ENCODE data around the gene FRMPD3. TPM values are rescaled to one million over a fixed set of nuclear protein-coding genes. Genes with fewer than 3 reads are reported as not detected.

Gene FRMPD3
- total and polyA plus RNA-seq, 2 experiments from 2014 or later: 0.11 to 1.4 TPM

DNA sequence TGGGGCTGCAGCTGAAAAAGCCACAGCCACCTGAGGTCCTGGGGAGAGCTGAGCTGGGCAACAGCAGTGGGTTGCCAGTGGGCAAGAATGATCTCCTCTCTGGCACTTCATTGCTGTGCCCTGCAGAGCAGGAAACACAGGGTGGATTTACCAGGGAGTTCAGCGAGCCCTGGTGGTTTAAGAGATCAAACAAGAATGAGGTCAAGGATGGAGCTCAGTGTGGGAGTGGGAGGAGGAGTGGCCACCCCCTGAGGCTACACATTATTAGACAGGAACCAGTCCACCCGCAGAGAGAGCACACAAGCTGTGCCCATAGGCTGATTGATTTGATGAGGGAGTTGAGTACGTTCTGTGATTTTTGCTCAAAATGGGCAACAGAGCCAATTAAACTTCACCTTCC, 47.3 kb downstream of the FRMPD3 start (continued):
- TF ChIP-seq, protein P1, sequence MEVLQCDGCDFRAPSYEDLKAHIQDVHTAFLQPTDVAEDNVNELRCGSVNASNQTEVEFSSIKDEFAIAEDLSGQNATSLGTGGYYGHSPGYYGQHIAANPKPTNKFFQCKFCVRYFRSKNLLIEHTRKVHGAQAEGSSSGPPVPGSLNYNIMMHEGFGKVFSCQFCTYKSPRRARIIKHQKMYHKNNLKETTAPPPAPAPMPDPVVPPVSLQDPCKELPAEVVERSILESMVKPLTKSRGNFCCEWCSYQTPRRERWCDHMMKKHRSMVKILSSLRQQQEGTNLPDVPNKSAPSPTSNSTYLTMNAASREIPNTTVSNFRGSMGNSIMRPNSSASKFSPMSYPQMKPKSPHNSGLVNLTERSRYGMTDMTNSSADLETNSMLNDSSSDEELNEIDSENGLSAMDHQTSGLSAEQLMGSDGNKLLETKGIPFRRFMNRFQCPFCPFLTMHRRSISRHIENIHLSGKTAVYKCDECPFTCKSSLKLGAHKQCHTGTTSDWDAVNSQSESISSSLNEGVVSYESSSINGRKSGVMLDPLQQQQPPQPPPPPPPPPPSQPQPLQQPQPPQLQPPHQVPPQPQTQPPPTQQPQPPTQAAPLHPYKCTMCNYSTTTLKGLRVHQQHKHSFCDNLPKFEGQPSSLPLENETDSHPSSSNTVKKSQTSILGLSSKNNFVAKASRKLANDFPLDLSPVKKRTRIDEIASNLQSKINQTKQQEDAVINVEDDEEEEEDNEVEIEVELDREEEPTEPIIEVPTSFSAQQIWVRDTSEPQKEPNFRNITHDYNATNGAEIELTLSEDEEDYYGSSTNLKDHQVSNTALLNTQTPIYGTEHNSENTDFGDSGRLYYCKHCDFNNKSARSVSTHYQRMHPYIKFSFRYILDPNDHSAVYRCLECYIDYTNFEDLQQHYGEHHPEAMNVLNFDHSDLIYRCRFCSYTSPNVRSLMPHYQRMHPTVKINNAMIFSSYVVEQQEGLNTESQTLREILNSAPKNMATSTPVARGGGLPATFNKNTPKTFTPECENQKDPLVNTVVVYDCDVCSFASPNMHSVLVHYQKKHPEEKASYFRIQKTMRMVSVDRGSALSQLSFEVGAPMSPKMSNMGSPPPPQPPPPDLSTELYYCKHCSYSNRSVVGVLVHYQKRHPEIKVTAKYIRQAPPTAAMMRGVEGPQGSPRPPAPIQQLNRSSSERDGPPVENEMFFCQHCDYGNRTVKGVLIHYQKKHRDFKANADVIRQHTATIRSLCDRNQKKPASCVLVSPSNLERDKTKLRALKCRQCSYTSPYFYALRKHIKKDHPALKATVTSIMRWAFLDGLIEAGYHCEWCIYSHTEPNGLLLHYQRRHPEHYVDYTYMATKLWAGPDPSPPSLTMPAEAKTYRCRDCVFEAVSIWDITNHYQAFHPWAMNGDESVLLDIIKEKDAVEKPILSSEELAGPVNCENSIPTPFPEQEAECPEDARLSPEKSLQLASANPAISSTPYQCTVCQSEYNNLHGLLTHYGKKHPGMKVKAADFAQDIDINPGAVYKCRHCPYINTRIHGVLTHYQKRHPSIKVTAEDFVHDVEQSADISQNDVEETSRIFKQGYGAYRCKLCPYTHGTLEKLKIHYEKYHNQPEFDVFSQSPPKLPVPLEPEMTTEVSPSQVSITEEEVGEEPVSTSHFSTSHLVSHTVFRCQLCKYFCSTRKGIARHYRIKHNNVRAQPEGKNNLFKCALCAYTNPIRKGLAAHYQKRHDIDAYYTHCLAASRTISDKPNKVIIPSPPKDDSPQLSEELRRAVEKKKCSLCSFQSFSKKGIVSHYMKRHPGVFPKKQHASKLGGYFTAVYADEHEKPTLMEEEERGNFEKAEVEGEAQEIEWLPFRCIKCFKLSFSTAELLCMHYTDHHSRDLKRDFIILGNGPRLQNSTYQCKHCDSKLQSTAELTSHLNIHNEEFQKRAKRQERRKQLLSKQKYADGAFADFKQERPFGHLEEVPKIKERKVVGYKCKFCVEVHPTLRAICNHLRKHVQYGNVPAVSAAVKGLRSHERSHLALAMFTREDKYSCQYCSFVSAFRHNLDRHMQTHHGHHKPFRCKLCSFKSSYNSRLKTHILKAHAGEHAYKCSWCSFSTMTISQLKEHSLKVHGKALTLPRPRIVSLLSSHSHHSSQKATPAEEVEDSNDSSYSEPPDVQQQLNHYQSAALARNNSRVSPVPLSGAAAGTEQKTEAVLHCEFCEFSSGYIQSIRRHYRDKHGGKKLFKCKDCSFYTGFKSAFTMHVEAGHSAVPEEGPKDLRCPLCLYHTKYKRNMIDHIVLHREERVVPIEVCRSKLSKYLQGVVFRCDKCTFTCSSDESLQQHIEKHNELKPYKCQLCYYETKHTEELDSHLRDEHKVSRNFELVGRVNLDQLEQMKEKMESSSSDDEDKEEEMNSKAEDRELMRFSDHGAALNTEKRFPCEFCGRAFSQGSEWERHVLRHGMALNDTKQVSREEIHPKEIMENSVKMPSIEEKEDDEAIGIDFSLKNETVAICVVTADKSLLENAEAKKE (CRISPR knock-in tag; IDR thresholded peaks at IDR 0.05): no peak
- TF ChIP-seq ZNF331 (CRISPR knock-in tag; IDR thresholded peaks at IDR 0.05; ENCODE audit: low read depth): no peak
- TF ChIP-seq, protein P2, sequence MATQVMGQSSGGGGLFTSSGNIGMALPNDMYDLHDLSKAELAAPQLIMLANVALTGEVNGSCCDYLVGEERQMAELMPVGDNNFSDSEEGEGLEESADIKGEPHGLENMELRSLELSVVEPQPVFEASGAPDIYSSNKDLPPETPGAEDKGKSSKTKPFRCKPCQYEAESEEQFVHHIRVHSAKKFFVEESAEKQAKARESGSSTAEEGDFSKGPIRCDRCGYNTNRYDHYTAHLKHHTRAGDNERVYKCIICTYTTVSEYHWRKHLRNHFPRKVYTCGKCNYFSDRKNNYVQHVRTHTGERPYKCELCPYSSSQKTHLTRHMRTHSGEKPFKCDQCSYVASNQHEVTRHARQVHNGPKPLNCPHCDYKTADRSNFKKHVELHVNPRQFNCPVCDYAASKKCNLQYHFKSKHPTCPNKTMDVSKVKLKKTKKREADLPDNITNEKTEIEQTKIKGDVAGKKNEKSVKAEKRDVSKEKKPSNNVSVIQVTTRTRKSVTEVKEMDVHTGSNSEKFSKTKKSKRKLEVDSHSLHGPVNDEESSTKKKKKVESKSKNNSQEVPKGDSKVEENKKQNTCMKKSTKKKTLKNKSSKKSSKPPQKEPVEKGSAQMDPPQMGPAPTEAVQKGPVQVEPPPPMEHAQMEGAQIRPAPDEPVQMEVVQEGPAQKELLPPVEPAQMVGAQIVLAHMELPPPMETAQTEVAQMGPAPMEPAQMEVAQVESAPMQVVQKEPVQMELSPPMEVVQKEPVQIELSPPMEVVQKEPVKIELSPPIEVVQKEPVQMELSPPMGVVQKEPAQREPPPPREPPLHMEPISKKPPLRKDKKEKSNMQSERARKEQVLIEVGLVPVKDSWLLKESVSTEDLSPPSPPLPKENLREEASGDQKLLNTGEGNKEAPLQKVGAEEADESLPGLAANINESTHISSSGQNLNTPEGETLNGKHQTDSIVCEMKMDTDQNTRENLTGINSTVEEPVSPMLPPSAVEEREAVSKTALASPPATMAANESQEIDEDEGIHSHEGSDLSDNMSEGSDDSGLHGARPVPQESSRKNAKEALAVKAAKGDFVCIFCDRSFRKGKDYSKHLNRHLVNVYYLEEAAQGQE (IDR thresholded peaks at IDR 0.05; ENCODE audit: unreplicated experiment): no peak
- no peak for TF ChIP-seq EZH2phosphoT487 (IDR thresholded peaks at IDR 0.05; ENCODE audit: unreplicated experiment)

Other genes with a start within 250 kb of the FRMPD3 start
- gene NUP62CL, start 243.2 kb upstream of the FRMPD3 start, total RNA-seq (2014; rRNA removed; shearing (Covaris generic)): 6.4 and 11.2 TPM in 2 replicates
- 4.6 and 5.8 TPM in 2 replicates for gene NUP62CL, start 243.2 kb upstream of the FRMPD3 start, polyA plus RNA-seq (2016; fragmentation: Nextera tagmentation; extraction: Ambion mirVana)
- gene DNAAF6, start 243.0 kb upstream of the FRMPD3 start, total RNA-seq (2014; rRNA removed; shearing (Covaris generic)): not detected in 2 replicates
- not detected in 2 replicates for gene DNAAF6, start 243.0 kb upstream of the FRMPD3 start, polyA plus RNA-seq (2016; fragmentation: Nextera tagmentation; extraction: Ambion mirVana)
- gene PRPS1, start 178.9 kb downstream of the FRMPD3 start, total RNA-seq (2014; rRNA removed; shearing (Covaris generic)): 149 and 189 TPM in 2 replicates
- 91.1 and 93.6 TPM in 2 replicates for gene PRPS1, start 178.9 kb downstream of the FRMPD3 start, polyA plus RNA-seq (2016; fragmentation: Nextera tagmentation; extraction: Ambion mirVana)

Data from GM23338 (cell line).